Activated CD8-positive, alpha-beta memory T cell treated with anti-CD3 and anti-CD28 coated beads for 4 hours (primary cell): Measurements from ENCODE around the gene DPH7.
"Not testable (repeated sequence)": the region's sequence is repeated elsewhere in the genome, so short reads cannot be mapped to it uniquely, and the experiment has no call there.

Experiments used
- DNase-seq, 2 donors: peaks; one replicate each; pipeline ENCODE4 v3.0.0-alpha.2; 2020; ENCODE audit warnings: low read depth in 2 of 2

Gene DPH7

DNA sequence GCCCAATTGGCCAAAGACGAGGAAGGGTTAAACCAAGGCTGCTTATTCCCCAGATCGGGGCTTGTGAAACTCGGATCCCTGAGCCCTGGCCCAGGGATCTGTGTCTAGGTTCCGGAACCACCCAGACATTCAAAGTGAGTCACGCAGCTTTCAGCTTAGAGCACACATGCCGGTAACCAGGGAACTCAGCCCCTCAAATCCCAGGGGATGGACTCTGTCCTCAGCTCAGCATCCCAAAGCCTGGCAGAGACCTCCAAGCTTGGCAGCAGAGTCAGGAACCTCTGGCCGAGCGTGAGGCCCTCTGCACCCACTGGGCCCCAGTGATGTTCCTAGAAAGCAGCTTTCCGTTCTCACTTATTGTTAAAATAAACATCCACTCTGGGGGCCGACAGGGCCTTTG lies 33.6 kb downstream of the DPH7 start:
- DNase-seq = no peak

DNA sequence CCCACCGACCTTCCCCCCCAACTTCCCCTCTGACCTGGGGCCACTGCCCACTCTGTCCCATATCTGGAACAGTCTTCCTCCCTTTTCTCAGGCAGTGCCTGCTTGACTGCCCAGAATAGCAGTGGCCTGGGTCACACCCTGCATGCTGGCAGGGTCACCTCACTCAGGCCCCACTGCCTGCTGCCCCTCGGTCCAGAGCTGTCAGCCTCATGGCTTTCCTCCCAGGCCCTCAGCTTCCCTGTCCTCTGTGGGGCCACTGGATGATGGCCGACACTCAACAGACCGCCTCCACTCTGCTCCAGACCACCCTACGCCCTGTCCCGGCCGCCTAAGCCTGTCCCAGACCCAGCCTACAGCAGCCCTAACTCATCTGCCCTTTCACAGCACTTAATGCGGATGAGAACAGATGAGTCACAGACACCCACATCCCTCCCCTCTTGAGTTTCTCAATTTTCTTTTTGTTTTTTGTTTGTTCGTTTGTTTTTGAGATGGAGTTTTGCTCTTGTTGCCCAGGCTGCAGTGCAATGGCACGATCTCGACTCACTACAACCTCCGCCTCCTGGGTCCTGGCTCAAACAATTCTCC lies 34.5 kb downstream of the DPH7 start:
- DNase-seq = no peak

DNA sequence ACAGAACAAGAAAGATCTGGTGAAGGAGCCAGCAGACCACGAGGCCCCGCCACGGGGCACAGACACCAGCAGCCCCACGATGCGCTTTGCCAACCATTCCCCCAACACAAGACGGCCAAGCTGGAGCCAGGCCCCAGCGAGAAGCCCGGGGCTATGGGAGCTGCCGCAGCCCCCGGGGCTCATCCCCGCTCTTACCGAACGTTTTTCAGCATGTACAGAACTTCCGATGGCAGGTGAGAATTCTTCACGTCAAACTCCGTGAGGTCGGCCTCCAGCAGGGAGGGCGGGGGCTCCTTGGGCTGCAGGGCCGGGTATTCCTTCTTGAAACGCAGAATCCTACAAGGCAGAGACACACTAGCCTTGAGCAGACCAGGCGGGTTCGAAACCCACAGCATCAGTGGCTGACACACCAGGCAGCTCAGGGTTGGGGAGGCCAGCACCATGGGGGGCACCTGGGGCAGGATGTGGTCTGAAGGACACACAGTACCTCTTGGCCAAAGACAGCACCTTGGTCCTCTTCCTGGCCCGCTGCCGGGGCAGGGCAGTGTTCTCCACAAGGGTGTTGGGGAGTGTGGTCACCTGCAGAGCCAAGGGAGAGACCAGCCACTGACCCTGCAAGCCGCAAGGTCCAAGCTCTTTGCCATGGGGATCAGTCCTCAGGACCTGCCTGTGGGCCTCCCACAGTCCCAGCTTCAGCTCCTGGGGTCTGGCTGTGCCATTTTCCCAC lies 35.3 kb downstream of the DPH7 start:
- DNase-seq = no peak

DNA sequence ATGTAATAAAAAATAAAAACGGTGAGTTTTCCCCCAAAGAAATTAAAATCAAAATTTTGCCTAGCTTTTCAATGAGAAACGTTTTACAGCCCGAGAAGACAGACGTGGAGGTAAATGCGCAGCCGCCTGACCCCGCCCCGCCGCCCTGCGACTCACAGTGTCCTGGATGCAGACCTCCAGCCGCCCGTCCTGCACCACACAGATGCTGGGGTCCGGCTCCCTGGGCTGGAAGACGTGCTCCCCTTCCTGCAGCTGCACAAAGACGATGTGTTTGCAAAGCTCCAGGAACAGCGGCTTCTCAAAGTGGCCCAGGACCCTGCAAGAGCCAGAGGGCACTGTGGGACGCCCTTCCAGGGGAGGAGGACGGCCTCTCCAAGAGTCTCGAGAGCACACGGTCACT lies 36.2 kb downstream of the DPH7 start:
- DNase-seq = no peak

DNA sequence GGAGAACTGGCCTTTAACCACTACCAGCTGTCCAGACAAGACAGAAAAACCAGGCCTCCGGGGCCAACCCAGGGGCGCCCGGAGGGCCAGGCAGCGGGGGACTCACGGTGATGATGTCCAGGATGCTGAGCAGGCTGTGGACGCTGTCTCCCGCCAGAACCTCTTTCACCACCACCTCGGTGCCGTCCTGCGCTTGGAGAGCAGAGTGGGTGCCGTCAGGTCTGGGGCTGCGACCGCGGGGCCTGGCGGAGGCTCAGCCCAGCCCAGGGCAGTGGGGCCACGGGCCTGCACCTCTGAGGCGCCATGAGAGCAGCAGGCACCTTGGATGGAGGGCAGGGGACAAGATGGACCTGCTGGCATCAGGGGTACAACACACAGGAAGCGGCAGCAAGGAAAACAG lies 38.2 kb downstream of the DPH7 start:
- no peak for DNase-seq

DNA sequence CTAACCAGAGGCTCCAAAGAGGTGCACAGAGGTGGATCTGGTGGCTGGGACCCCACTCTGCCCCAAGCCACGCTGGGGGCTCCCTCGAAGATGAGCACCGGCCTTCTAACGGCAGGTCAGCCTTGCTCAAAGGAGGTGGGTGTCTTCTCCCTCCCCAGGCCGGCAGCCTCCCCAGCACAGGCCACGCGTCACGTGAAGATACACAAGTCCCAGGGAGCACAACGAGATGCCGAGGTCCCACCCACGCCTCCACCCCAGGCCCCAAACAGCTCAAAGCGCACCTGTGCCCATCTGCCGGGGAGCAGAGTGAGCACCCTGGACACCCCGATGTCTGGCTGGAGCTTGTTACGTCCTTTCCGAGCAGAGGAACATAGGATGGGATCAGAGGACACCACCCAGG lies 40.7 kb downstream of the DPH7 start:
- DNase-seq = no peak

DNA sequence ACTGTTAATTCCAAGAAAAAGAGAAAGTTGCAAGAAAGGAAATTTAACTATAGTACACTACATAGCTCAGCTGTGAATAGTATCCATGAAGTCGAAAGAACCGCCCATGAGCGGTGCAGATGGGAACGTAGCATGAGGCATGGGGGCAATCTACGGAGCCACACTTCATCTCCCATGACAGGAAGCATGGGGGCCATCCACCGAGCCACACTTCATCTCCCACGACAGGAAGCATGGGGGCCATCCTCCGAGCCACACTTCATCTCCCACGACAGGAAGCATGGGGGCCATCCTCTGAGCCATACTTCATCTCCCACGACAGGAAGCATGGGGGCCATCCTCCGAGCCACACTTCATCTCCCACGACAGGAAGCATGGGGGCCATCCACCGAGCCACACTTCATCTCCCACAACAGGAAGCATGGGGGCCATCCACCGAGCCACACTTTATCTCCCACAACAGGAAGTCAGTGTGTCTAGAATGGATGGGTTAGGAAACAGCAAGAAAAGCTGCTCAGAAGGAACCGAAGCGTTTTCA lies 42.1 kb downstream of the DPH7 start:
- not testable (repeated sequence) for DNase-seq

DNA sequence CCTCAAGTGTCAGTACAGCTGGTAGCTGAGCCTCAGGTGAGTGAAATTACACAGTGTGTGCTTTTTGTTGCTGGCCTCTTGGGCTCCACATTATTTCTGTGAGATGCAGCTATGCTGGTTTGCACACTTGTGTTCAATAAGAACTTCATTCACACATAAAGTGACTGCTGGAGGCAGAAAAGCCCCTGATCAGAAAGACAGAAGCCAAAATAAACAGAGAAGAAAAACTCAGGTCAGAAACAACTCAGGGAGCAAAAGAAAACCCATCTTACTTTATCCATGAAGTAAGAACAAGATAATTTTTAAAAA lies 43.7 kb downstream of the DPH7 start:
- no peak for DNase-seq

DNA sequence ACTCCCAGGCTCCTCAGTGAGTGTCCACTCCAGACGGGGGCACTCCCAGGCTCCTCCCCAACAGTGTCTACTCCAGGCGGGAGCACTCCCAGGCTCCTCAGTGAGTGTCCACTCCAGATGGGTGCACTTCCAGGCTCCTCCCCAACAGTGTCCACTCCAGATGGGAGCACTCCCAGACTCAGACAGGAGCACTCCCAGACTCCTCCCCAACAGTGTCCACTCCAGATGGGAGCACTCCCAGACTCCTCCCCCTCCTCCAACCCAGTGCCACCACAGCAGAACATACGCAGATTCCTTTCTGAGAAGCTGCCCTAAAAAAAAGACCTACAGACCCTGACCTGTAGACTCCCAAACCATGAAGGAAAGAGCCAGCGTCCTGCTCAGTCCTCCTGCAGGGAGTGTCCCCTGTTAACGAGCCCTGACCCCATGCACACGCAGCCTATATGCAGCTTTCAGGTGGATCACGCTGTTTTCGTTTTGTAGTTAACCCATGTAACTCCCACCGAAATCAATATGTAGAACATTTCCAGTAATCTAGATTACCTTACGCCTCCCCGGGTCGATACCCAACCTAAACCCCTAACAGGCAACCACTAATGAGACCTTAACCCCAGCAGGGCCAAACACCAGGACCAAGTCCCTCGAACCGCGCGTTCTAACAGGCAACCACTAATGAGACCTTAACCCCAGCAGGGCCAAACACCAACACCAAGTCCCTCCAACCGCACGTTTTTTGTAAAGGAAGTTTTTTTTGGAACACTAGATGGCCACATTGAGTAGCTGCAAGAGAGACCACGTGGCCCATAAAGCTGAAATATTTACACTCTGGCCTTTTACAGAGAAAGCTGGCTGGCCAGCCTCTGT lies 44.2 kb downstream of the DPH7 start:
- no peak for DNase-seq

DNA sequence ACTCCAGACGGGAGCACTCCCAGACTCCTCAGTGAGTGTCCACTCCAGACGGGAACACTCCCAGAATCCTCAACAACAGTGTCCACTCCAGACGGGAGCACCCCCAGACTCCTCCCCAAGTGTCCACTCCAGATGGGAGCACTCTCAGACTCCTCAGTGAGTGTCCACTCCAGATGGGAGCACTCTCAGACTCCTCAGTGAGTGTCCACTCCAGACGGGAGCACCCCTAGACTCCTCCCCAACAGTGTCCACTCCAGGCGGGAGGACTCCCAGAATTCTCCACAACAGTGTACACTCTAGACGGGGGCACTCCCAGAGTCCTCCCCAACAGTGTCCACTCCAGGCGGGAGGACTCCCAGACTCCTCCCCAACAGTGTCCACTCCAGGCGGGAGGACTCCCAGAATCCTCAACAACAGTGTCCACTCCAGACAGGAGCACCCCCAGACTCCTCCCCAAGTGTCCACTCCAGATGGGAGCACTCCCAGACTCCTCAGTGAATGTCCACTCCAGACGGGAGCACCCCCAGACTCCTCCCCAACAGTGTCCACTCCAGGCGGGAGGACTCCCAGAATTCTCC lies 45.7 kb downstream of the DPH7 start:
- DNase-seq = not testable (repeated sequence)

DNA sequence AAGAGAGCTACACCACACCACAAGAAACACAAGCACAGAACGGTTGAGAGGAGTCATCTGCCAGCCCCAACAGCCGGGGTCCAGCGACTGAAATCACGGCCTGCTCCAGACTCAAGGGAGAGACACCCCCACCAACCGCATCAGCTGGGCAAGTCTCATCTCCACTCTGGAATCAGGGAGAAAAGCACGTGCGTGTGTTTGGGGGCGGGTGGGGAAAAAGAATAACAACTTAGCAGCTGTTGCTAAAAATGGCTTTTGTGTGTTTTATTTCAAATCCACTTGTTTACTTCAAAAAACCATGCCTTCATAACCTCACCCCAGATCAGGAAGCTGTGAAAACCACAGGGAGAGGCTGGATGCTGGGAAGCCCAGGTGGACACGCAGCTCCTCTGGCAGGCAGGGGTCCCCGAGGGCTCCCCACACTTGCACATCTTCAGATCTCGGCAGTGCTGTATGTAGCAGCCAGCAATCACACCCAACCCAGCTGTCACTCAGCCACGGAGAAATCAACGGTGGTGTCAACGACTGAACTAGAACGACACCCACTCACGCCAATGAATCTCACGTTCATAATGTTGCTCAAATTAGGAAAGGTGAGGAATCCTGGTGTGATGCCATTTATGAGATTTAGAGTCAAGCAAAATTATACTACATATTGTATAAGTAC lies 47.5 kb downstream of the DPH7 start:
- no peak for DNase-seq

DNA sequence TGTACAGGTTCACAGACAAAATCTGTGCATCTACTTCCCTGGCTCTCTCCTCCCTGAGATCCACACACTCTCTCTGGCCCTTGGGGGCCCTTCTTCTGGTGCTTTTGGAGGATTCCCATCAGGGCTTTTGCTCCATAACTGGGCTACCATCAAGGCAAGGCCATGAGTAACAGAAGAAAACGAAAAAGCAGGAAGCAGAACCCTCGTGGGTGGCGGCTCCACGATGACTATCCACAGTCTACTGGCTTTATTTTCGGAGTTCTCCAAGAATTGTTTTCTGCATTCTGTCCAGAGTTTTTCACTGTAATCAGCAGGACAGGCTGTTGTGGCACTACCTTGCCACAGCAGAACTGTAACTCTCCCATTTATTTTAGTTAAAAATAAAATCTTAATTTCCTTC lies 48.4 kb downstream of the DPH7 start:
- no peak for DNase-seq

DNA sequence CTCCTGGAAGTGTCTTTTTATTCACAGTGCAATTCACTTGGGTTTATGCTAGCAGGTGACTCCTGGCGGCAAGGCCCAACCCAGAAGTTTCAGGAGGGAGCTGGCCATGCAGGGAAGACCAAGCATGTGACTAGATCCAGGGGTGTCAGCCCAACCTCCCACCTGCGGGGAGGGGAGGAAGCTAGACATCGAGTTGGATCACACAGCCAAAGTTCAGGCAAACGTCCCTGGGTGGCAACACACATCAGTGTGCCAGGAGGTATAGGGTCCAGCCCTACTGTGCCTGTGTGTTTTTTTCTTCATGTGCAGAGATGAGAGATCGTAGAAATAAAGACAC lies 53.8 kb downstream of the DPH7 start:
- DNase-seq = no peak

DNA sequence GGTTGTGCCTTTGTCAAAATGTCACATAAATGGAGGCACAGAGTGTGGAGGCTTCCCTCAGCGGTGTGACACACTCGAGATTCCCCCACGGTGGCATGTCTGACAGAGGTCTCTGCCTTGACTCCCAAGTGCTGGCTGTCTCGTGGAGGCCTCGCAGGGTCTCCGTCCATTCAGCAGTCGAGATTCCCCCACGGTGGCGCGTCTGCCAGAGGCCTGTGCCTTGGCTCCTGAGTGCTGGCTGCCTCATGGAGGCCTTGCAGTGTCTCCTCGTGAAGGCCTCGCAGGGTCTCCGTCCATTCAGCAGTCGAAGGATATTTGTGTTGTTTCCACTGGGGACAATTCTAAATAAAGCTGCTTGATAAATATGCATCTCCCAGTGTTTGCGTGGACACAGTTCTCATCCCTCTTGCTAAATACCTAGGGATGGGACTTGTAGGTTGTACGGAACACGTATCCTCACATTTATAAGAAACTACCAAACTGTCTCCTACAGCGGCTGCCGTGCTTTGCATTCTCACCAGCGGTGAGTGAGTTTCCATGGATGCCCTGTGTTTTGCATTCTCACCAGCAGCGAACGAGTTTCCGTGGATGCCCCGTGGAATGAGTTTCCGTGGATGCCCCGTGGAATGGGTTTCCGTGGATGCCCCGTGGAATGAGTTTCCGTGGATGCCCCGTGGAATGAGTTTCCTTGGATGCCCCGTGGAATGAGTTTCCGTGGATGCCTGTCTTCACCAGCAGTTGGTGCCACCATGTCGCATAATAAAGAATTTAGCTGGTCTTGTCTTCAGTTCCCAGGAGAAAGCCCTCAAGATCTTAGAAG lies 54.4 kb downstream of the DPH7 start:
- DNase-seq = no peak

DNA sequence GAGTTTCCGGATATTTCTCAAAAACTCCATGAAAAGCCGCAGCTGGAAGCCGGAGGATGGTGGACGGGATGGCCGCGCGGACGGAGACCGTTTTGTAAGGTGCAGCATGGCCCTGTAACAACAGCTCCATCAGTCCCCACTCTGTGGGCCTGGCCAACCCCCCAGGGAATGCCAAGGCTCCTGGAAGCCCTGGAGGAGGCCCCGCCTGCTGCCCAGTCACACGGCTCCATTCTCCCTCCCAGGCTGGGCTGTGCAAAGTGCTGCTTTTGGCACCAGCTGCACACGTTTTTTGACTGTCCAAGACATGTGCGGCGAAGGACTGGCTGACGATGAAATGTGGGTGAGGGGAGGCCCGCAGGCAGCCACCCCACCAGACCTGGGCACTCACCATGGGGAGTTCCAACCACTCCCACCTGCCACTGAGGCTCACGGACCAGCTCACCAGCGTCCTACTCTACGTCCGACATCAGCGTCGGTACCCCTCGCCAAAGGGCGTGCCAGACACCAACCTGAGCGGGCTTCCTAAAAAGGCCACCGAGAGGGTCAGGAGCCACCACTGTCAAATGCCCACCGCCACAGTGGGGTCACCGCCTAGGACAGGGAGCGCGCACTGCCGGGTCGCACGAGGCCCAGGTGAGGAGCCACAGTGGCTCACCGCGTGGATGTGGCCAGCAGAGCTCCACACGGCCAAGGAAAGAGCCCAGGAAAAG lies 55.8 kb downstream of the DPH7 start:
- DNase-seq = no peak

DNA sequence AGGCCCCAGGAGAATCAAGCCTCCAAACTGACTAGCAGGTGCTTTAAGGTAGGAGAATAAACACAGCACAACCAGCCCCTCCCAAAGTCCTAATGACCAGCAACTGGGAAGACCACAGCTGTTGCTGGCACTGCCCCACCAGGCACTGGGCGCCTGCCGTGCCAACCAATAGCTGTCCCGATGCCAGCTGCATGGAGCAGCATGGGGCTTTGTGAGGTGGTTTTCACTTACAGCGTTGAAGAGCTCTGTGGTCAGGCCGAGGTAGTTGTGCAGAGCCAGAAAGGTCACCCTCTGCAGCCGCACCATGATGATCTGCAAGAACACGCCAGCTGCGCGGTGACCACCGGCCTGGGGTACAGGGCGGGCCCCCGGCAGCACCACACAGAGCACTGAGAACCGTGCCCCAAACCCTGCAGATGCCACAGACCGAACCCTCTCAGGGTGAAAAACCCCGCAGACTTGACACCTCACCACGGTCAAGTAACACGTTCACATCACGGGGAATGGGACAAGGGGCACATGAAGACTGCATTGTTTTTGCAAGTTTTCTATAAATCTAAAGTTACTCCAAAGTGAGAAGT lies 57.2 kb downstream of the DPH7 start:
- DNase-seq = no peak

DNA sequence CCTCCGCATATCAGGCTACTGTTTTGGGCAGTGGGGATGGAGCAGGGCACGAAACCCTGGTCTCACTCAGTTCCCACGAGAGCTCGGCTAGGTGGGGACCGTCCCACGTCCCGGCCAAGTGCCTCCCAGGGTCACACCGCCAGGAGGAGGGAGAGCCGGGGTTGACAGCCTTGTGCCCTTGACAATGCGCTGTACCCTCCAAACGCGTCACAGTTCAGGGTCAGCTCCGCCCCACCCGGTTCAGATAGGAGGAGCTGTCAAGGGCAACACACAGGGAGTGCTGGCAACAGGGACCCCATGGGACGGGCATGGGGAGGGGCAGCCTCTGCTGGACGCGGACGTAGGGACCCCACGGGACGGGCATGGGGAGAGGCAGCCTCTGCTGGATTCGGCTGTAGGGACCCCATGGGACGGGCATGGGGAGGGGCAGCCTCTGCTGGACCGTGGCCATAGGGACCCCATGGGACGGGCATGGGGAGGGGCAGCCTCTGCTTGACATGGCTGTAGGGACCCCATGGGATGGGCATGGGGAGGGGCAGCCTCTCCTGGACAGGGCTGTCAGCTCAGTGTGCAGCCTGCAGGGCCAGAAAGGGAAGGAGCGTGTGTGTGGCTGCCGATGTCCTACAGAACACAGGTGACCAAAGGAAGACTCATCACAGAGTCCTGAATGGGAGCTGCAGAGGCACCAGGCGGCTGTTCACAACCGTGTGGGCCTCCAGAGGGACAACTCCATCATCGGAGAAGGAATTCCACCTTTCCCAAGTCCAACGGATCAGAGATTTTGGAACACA lies 57.9 kb downstream of the DPH7 start:
- no peak for DNase-seq

DNA sequence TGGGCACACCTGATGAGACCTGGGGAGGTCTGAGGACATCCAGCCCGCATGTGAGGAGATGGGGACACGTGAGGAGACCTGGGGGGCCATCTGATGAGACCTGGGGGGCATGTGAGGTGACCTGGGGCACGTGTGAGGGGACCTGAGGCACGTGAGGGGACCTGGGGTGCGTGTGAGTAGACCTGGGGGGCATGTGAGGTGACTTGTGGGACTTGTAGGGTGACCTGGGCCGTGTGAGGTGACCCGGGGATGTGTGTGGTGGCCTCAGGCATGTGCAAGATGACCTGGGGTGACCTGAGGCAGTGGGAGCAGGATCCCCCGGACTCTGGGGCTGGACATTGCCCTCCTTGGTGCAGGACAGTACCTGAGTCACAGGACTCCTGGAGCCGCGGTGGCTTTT lies 59.2 kb downstream of the DPH7 start:
- no peak for DNase-seq
